HepG2 (cell line): Measurements from ENCODE around the gene USP10. TPM values are rescaled to one million over a fixed set of nuclear protein-coding genes. Genes with fewer than 3 reads are reported as not detected.

Experiments
- ATAC-seq: fragments of 200-7000 bp; cut with Tn5 transposase; 3 replicates; pipeline ENCODE4 v1.9.1; 2020; ENCODE audit warnings: mild to moderate bottlenecking, moderate library complexity
- BruUV-seq: library from RNA; stranded (reverse); fragments of 400-500 nt; replicated peaks from 2 replicates; lab custom pipeline; 2021; lab: Mats Ljungman, UMichigan
- CTCF ChIA-PET: fragments of 300-600 bp; formaldehyde crosslinking; extraction: SDS; loops from one replicate; lab custom pipeline; 2021; ENCODE audit warnings: low total read pairs, inconsistent platforms, low intra/inter-chr PET ratio; lab: Yijun Ruan, JAX
- POLR2A ChIA-PET: fragments of 350-600 bp; sonication (Branson Sonifier 250); formaldehyde crosslinking; loops from one replicate; lab custom pipeline; 2020; ENCODE audit warnings: antibody characterized with exemption, inconsistent platforms; lab: Yijun Ruan, JAX
- DNase-seq: peaks from one replicate; pipeline ENCODE4 v3.0.0-alpha.2; 2015; ENCODE audit warnings: low spot score
- FAIRE-seq: peaks from 3 replicates; lab custom pipeline; 2011; peaks lifted over from hg19 to GRCh38; lab: Jason Lieb, UNC
- H2AFZ ChIP-seq: one replicate; pipeline ENCODE4 v1.6.1; 2011; ENCODE audit warnings: low read length, inconsistent platforms
- H3K27ac ChIP-seq: fragments of 300-600 bp; 3 replicates; pipeline ENCODE4 v1.8.0; 2011; ENCODE audit warnings: mixed run types, mild to moderate bottlenecking, mixed read lengths, low read length, inconsistent platforms; ENCODE audit not compliant: insufficient read depth; ENCODE audit errors: extremely low read length
- H3K27me3 ChIP-seq, 2 experiments: fragments of 200-600 bp in 1 of 2; 2 replicates in 1 of 2; 3 replicates in 1 of 2; pipeline versions ENCODE4 v1.6.0 to v1.8.0; 2011; ENCODE audit warnings: low read length in 2 of 2, mild to moderate bottlenecking in 2 of 2, moderate library complexity in 2 of 2, inconsistent platforms in 1 of 2; ENCODE audit not compliant: insufficient read depth in 2 of 2, control insufficient read depth in 1 of 2
- H3K36me3 ChIP-seq, 2 experiments: fragments of 200-600 bp in 1 of 2; replicated peaks in 1 of 2; 2 replicates in 1 of 2; 3 replicates in 1 of 2; pipeline versions ENCODE4 v1.5.1 to v1.8.0; 2011; ENCODE audit warnings: low read length in 2 of 2, inconsistent platforms in 1 of 2; ENCODE audit not compliant: insufficient read depth in 2 of 2, control insufficient read depth in 1 of 2
- H3K4me1 ChIP-seq: 2 replicates; pipeline ENCODE4 v1.5.1; 2012; ENCODE audit warnings: low read length, inconsistent platforms; ENCODE audit not compliant: insufficient read depth
- H3K4me2 ChIP-seq: 2 replicates; pipeline ENCODE4 v1.6.0; 2011; ENCODE audit warnings: low read depth, low read length, inconsistent platforms
- H3K4me3 ChIP-seq, 3 experiments: fragments of 200-600 bp in 1 of 3; sonication (generic), shearing (Covaris generic) in 1 of 3; replicated peaks in 1 of 3; 2 replicates each; pipeline ENCODE4 v1.5.1; 2011 to 2016; ENCODE audit warnings: low read length in 3 of 3, inconsistent platforms in 2 of 3, low read depth in 2 of 3, mild to moderate bottlenecking in 2 of 3, control low read depth in 1 of 3, mixed read lengths in 1 of 3; ENCODE audit not compliant: insufficient read depth in 1 of 3
- H3K79me2 ChIP-seq: one replicate; pipeline ENCODE4 v1.6.1; 2011; ENCODE audit warnings: low read length, inconsistent platforms; ENCODE audit not compliant: insufficient read depth
- H3K9ac ChIP-seq: 2 replicates; pipeline ENCODE4 v1.6.0; 2011; ENCODE audit warnings: mild to moderate bottlenecking, low read depth, low read length, inconsistent platforms; ENCODE audit not compliant: insufficient read depth
- H3K9me3 ChIP-seq: 2 replicates; pipeline ENCODE4 v1.5.1; 2012; ENCODE audit warnings: mild to moderate bottlenecking, low read length
- H4K20me1 ChIP-seq: 2 replicates; pipeline ENCODE4 v1.6.0; 2011; ENCODE audit warnings: inconsistent platforms, mild to moderate bottlenecking, low read length, moderate library complexity; ENCODE audit not compliant: insufficient read depth
- JDP2 ChIP-seq: sonication (generic); formaldehyde crosslinking; IDR thresholded peaks from 2 replicates; pipeline ENCODE4 v1.8.1; 2022; ENCODE audit warnings: missing genetic modification reagents, borderline replicate concordance
- RARA ChIP-seq: IDR thresholded peaks from 2 replicates; pipeline ENCODE4 v1.6.1; 2016; ENCODE audit warnings: missing genetic modification reagents, missing compliant biosample characterization
- SOX6 ChIP-seq, 2 experiments: fragments of 450-650 bp in 1 of 2; sonication (generic) in 1 of 2; formaldehyde crosslinking in 1 of 2; IDR thresholded peaks; 2 replicates each; pipeline versions ENCODE4 v1.4.0 to v1.6.1; 2017 to 2020; ENCODE audit warnings: antibody characterized with exemption in 1 of 2, mild to moderate bottlenecking in 1 of 2, missing genetic modification reagents in 1 of 2
- ZNF609 ChIP-seq: sonication (generic); formaldehyde crosslinking; IDR thresholded peaks from 2 replicates; pipeline ENCODE4 v1.4.0; 2020; ENCODE audit warnings: mild to moderate bottlenecking, missing genetic modification reagents, borderline replicate concordance
- WGBS: methylation state at CpG from one replicate; pipeline ENCODE4 v1.1.6; 2017; ENCODE audit warnings: low lambda C conversion rate; 5-methylcytosine and 5-hydroxymethylcytosine counted together
- in situ Hi-C: cut with HindIII; loops from 2 replicates; pipeline ENCODE4 v1.10.0; 2017; ENCODE audit warnings: low pct_unique_long_range_greater_than_20kb; ENCODE audit not compliant: extremely low pct_ligation_motif_present
- intact Hi-C: fragments of 100-400 bp; cut with micrococcal nuclease; formaldehyde crosslinking; loops from one replicate; pipeline ENCODE4 v1.10.0; 2022; ENCODE audit not compliant: unreplicated experiment
- polyA plus RNA-seq, 8 experiments: library from polyadenylated mRNA; depleted of rRNA in 3 of 8; stranded (reverse) in 7 of 8; unstranded in 1 of 8; fragments of >200 nt; fragmentation: Illumina TruSeq in 4 of 8; extraction: Trizol in 4 of 8; gene quantifications; 2 replicates each; pipeline versions ENCODE4 v1.2.1 to v1.2.3, GENCODE V29; 2011 to 2016; ENCODE audit warnings: low read depth in 4 of 8, missing spikeins in 1 of 8, mixed read lengths in 1 of 8; ENCODE audit not compliant: insufficient read depth in 1 of 8
- total RNA-seq, 5 experiments: library from RNA; depleted of rRNA; stranded (reverse); fragments of >200 nt; fragmentation: Illumina TruSeq; extraction: Trizol; gene quantifications; 2 replicates each; pipeline ENCODE4 v1.2.3, GENCODE V29; 2016; ENCODE audit warnings: low read depth in 1 of 5

USP10 gene
- total and polyA plus RNA-seq, 2 of the 13 experiments (the other 11 are each of a cell fraction or from before 2014, with no cell fraction given): 79.1 to 122 TPM

GRCh38 chr16:84690088-84690819, 9.5 kb upstream of the USP10 start:
- FAIRE-seq (no peak), DNase-seq (no peak), ATAC-seq (no peak)
- no peak overlapping the region for H2AFZ ChIP-seq
- TF ChIP-seq JDP2 (CRISPR knock-in tag) (no peak), SOX6 (IDR thresholded peaks at IDR 0.05) (no peak), SOX6 (CRISPR knock-in tag; IDR thresholded peaks at IDR 0.05) (0 out of 2 replicates have a peak, but pooled peaks have one; percentile 13), ZNF609 (CRISPR knock-in tag) (no peak), RARA (CRISPR knock-in tag) (no peak)
- CTCF ChIA-PET: no interaction called here
- POLR2A ChIA-PET: interaction anchor here (1.1 kb wide), 1 partner anchor 15 kb away, joined by 3 read pairs; no protein-coding TSS in a partner anchor
- H4K20me1 ChIP-seq: no peaks in the 10 kb centered on the region
- H3K9me3 ChIP-seq: no peaks in the 10 kb centered on the region
- no TSS peak for BruUV-seq
- no peaks in the 10 kb centered on the region for H3K36me3 ChIP-seq
- WGBS: 30% methylated on average over 6 of the region's 6 CpGs
- H3K4me2 ChIP-seq: peak overlapping the region; percentile 69
- peaks cover 0 to 1% of the 10 kb centered on the region in 2 experiments; a peak in 1 of 5 replicates for H3K27me3 ChIP-seq
- intact Hi-C loops (no loop called here), in situ Hi-C loops (no loop called here)
- no peak overlapping the region for H3K9ac ChIP-seq
- peaks cover 42% of the 10 kb centered on the region for H3K4me1 ChIP-seq
- no peak overlapping the region for H3K27ac ChIP-seq
- no peaks in the 10 kb centered on the region for H3K79me2 ChIP-seq
- no peak overlapping the region for H3K4me3 ChIP-seq
